Tibial nerve (tissue), 3 donors: ENCODE results near the gene MTUS2.

Source experiments
- CTCF ChIP-seq, 5 experiments: fragments of 200-600 bp in 3 of 5; fragments of 450-650 bp in 2 of 5; sonication (generic) in 3 of 5; IDR thresholded peaks; one replicate each; pipeline ENCODE4 v1.5.1; 2016 to 2019; ENCODE audit warnings: antibody characterized with exemption in 5 of 5, mild to moderate bottlenecking in 3 of 5, moderate library complexity in 2 of 5
- POLR2A ChIP-seq, 2 donors: fragments of 450-650 bp; IDR thresholded peaks; one replicate each; pipeline ENCODE4 v1.6.1; 2017; ENCODE audit warnings: antibody characterized with exemption in 2 of 2, mild to moderate bottlenecking in 2 of 2, moderate library complexity in 2 of 2

GRCh38 chr13:29474991-29475390 lies 654.9 kb downstream of the MTUS2 start:
- TF ChIP-seq CTCF (IDR thresholded peaks at IDR 0.05): no peak
- TF ChIP-seq POLR2A (IDR thresholded peaks at IDR 0.05): no peak
